OCI-LY1 (cell line): Measurements from ENCODE around the gene CD55.

Experiments used
- CTCF ChIP-seq: fragments of 200-600 bp; sonication (generic), shearing (Covaris generic); IDR thresholded peaks from 2 replicates; pipeline ENCODE4 v1.5.1; 2017; ENCODE audit warnings: mild to moderate bottlenecking, antibody characterized with exemption, low read length, moderate library complexity, mixed read lengths
- EZH2 ChIP-seq: fragments of 200-600 bp; sonication (generic), shearing (Covaris generic); IDR thresholded peaks from 2 replicates; pipeline ENCODE4 v1.8.0; 2017; ENCODE audit warnings: borderline replicate concordance, mixed run types, mild to moderate bottlenecking, antibody characterized with exemption, low read length, moderate library complexity, mixed read lengths

GRCh38 chr1:207361889-207362288 is 40.4 kb downstream of the CD55 start:
- TF ChIP-seq CTCF (no peak), EZH2 (no peak)
